Measurements from ENCODE around the gene NPY. TPM values are rescaled to one million over a fixed set of nuclear protein-coding genes. Genes with fewer than 3 reads are reported as not detected.

NPY gene
- total and polyA plus RNA-seq, 2 of the 8 experiments (the other 6 are each of a cell fraction or from before 2014, with no cell fraction given), result 1.2 to 1.7 TPM

DNA sequence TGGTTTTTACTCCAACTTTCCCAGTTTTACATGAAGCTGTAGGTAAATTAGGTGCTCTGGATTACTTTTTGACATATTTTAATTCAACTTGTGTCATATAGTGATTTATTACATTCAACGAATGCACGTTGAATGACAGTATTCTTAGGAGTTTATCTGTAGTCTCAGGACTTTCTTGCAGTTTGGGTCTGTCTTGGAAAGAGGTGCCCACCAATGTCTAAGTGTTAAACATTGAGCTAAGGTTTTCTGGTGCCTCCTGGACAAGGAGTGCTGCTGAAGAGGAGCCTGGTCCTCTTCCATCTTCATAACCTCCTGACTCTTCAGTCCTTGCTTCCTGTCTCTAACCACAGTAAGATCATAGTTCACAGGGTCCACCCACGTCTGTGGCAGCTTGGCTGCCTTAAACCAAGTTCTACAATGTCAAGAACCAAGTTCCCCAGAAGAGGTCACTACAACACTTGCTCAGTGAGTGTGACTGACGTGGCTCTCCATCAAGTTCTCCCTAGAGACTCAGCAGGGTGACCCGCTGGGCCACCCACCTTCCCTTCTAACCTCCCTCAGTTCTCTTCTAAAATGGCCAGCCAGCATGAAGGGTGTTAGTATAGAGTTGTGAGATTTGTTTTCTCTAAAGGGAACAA lies 6.1 kb downstream of the NPY start:
- Histone ChIP-seq H2AK5ac (ENCODE audit: low read depth, low read length) (no peak overlapping the region), H3K18ac (ENCODE audit: extremely low read depth, low read length) (no peak overlapping the region), H3K36me3 (ENCODE audit: control insufficient read depth in 2 of 4, insufficient read depth in 4 of 4, low read length in 3 of 4) (no peaks in the 10 kb centered on the region; a peak in 1 of 8 replicates), H4K8ac (ENCODE audit: extremely low read depth, insufficient read depth, low read length) (no peak overlapping the region), H3K4me1 (replicated peaks in 1 of 4; ENCODE audit: control insufficient read depth in 3 of 4, insufficient read depth in 4 of 4, low read length in 3 of 4) (peaks cover 0 to 4% (median 1%) of the 10 kb centered on the region in 4 experiments; a peak in 3 of 7 replicates), H3K79me2 (ENCODE audit: control insufficient read depth in 1 of 2, insufficient read depth in 2 of 2, low read length in 2 of 2) (no peaks in the 10 kb centered on the region), H3K79me1 (ENCODE audit: low read depth, low read length) (no peaks in the 10 kb centered on the region), H3K14ac (ENCODE audit: insufficient read length) (no peak overlapping the region), H4K20me1 (replicated peaks in 1 of 2; ENCODE audit: control insufficient read depth in 1 of 2, insufficient read depth in 2 of 2, low read length in 2 of 2) (no peaks in the 10 kb centered on the region), H4K91ac (replicated peaks; ENCODE audit: insufficient read length, low read length) (no peak overlapping the region), H2BK5ac (ENCODE audit: low read depth, low read length) (no peak overlapping the region), H3K27me3 (replicated peaks in 1 of 4; ENCODE audit: control insufficient read depth in 3 of 4, extremely low read depth in 1 of 4, insufficient read depth in 3 of 4, low read length in 3 of 4) (peaks cover under 1 to 9% (median 6%) of the 10 kb centered on the region in 4 experiments; a peak in 6 of 7 replicates), H2BK120ac (replicated peaks; ENCODE audit: low read depth, low read length) (no peak overlapping the region), H3K4me2 (ENCODE audit: insufficient read depth in 1 of 2, low read depth in 2 of 2, low read length in 2 of 2) (no peak overlapping the region; a peak in 1 of 4 replicates), H2AFZ (ENCODE audit: low read length) (no peak overlapping the region), H2BK12ac (ENCODE audit: low read depth, low read length) (peak overlapping the region; percentile 86; the same call in 1 of the 2 replicates), H3K4me3 (ENCODE audit: extremely low read depth in 1 of 4, insufficient read depth in 2 of 4, low read depth in 3 of 4, low read length in 4 of 4) (no peak overlapping the region), H3K4ac (replicated peaks; ENCODE audit: insufficient read length, low read depth, low read length) (no peak overlapping the region), H4K5ac (ENCODE audit: insufficient read length, low read depth, low read length) (no peak overlapping the region), H2BK20ac (ENCODE audit: low read length) (no peak overlapping the region; the same call in 1 of the 2 replicates), H3K9me3 (ENCODE audit: insufficient read depth in 2 of 2, low read depth in 1 of 2, low read length in 1 of 2) (peaks cover 0 to 2% of the 10 kb centered on the region in 2 experiments; a peak in 1 of 4 replicates), H3K23me2 (ENCODE audit: low read depth, low read length) (peaks cover 6% of the 10 kb centered on the region), H3K56ac (replicated peaks; ENCODE audit: insufficient read length, low read depth, low read length) (no peak overlapping the region), H3K27ac (ENCODE audit: low read depth, low read length) (no peak overlapping the region), H3K9ac (replicated peaks in 1 of 4; ENCODE audit: extremely low read depth in 1 of 4, low read depth in 3 of 4, low read length in 3 of 4) (no peak overlapping the region), H3K23ac (ENCODE audit: insufficient read length) (no peak overlapping the region), H2BK15ac (ENCODE audit: low read length) (no peak overlapping the region)
- ChIA-PET POLR2A (ENCODE audit: partially characterized antibody) (interaction anchor here (0.7 to 2.5 kb wide), 5 partner anchors 17 to 119 kb away, joined by 3 to 12 read pairs (median 3); no protein-coding TSS in a partner anchor), CTCF (ENCODE audit: partially characterized antibody) (interaction anchor here (0.6 to 3.0 kb wide), 28 partner anchors 9 to 464 kb away, joined by 3 to 16 read pairs (median 4); no protein-coding TSS in a partner anchor)
- TF ChIP-seq, protein P1, sequence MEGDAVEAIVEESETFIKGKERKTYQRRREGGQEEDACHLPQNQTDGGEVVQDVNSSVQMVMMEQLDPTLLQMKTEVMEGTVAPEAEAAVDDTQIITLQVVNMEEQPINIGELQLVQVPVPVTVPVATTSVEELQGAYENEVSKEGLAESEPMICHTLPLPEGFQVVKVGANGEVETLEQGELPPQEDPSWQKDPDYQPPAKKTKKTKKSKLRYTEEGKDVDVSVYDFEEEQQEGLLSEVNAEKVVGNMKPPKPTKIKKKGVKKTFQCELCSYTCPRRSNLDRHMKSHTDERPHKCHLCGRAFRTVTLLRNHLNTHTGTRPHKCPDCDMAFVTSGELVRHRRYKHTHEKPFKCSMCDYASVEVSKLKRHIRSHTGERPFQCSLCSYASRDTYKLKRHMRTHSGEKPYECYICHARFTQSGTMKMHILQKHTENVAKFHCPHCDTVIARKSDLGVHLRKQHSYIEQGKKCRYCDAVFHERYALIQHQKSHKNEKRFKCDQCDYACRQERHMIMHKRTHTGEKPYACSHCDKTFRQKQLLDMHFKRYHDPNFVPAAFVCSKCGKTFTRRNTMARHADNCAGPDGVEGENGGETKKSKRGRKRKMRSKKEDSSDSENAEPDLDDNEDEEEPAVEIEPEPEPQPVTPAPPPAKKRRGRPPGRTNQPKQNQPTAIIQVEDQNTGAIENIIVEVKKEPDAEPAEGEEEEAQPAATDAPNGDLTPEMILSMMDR (IDR thresholded peaks at IDR 0.05; ENCODE audit: control extremely low read depth in 1 of 3, insufficient read depth in 1 of 3, low read depth in 1 of 3, low read length in 3 of 3), result peak; percentile 17 to 79 (median 62)
- no peak for TF ChIP-seq SIRT6 (IDR thresholded peaks at IDR 0.05; ENCODE audit: low read length)
- TF ChIP-seq CREB1 (IDR thresholded peaks at IDR 0.05), result peak; percentile 47; the same call in 1 of the 2 replicates
- peak; percentile 91 to 92 for TF ChIP-seq RAD21 (IDR thresholded peaks at IDR 0.05 in 1 of 2, conservative IDR thresholded peaks at IDR 0.05 in 1 of 2; ENCODE audit: low read depth in 2 of 2, low read length in 2 of 2)
- TF ChIP-seq EGR1 (IDR thresholded peaks at IDR 0.05; ENCODE audit: borderline replicate concordance, low read depth, low read length), result peak; percentile 31; the same call in 1 of the 2 replicates
- TF ChIP-seq CBX5 (IDR thresholded peaks at IDR 0.05; ENCODE audit: low read depth, low read length), result no peak
- peak in 1 of 2 experiments; percentile 53 for DNase-seq (ENCODE audit: low read depth in 1 of 2, low spot score in 2 of 2)
- WGBS, 2 experiments (ENCODE audit: extremely low coverage in 1 of 2, insufficient coverage in 1 of 2, insufficient read length in 1 of 2, insufficient replicate concordance in 2 of 2, low coverage in 1 of 2, low lambda C conversion rate in 2 of 2, missing lambda C conversion rate in 1 of 2), result 67% methylated on average over 5 of the region's 5 CpGs; no CpG with 5 or more reads in 1 of the 2 experiments
- FAIRE-seq, result peak; percentile 98

Measured in H1 (cell line).